Karpas-422 (cell line): ENCODE data around the gene FAM53B. TPM values are rescaled to one million over a fixed set of nuclear protein-coding genes. Genes with fewer than 3 reads are reported as not detected.
A peak's percentile ranks its signal among the peaks of the same experiment; 100 is the strongest.

Experiments
- DNase-seq: peaks from one replicate; pipeline ENCODE4 v3.0.0-alpha.2; 2015
- H2AFZ ChIP-seq: fragments of 200-600 bp; sonication (generic); 2 replicates; pipeline ENCODE4 v1.6.1; 2014; ENCODE audit warnings: antibody characterized with exemption, low read length, mixed read lengths
- H3K27ac ChIP-seq: fragments of 200-600 bp; sonication (generic); 2 replicates; pipeline ENCODE4 v1.5.1; 2014; ENCODE audit warnings: mild to moderate bottlenecking, low read length, moderate library complexity
- H3K27me3 ChIP-seq: fragments of 200-600 bp; sonication (generic); 2 replicates; pipeline ENCODE4 v1.6.1; 2014; ENCODE audit warnings: low read length, mixed read lengths
- H3K36me3 ChIP-seq: fragments of 200-600 bp; sonication (generic); 2 replicates; pipeline ENCODE4 v1.6.1; 2014; ENCODE audit warnings: low read length, mixed read lengths; ENCODE audit not compliant: insufficient read depth
- H3K4me1 ChIP-seq: fragments of 200-600 bp; sonication (generic); 2 replicates; pipeline ENCODE4 v1.6.1; 2014; ENCODE audit warnings: mild to moderate bottlenecking, low read length, mixed read lengths
- H3K4me2 ChIP-seq: fragments of 200-600 bp; sonication (generic); 2 replicates; pipeline ENCODE4 v1.6.1; 2014; ENCODE audit warnings: low read length, low read depth, mild to moderate bottlenecking; ENCODE audit not compliant: poor library complexity, severe bottlenecking
- H3K4me3 ChIP-seq: fragments of 200-600 bp; sonication (generic); 2 replicates; pipeline ENCODE4 v1.5.1; 2014; ENCODE audit warnings: mild to moderate bottlenecking, antibody characterized with exemption, low read length, mixed read lengths
- H3K79me2 ChIP-seq: fragments of 200-600 bp; sonication (generic); 2 replicates; pipeline ENCODE4 v1.6.1; 2014; ENCODE audit warnings: mild to moderate bottlenecking, low read length, mixed read lengths
- H3K9ac ChIP-seq: fragments of 200-600 bp; sonication (generic); 2 replicates; pipeline ENCODE4 v1.6.0; 2014; ENCODE audit warnings: low read length
- H3K9me2 ChIP-seq: fragments of 200-600 bp; sonication (generic), shearing (Covaris generic); replicated peaks from 2 replicates; pipeline ENCODE4 v1.6.0; 2014; ENCODE audit warnings: mild to moderate bottlenecking, low read length, moderate library complexity; ENCODE audit not compliant: insufficient read depth
- H3K9me3 ChIP-seq: fragments of 300-700, 200-600 bp; sonication (generic); 2 replicates; pipeline ENCODE4 v1.6.1; 2014; ENCODE audit warnings: low read length, mixed read lengths
- H4K20me1 ChIP-seq: fragments of 200-600 bp; sonication (generic); 2 replicates; pipeline ENCODE4 v1.6.1; 2014; ENCODE audit warnings: mild to moderate bottlenecking, antibody characterized with exemption, low read length, low read depth; ENCODE audit not compliant: insufficient read depth
- total RNA-seq: library from RNA; depleted of rRNA; stranded (reverse); fragments of >200 nt; shearing (Covaris generic); gene quantifications from 2 replicates; pipeline ENCODE4 v1.2.3, GENCODE V29; 2014; ENCODE audit warnings: low replicate concordance

Gene FAM53B
- total RNA-seq, 1 experiment from 2014 or later, result 72.5 TPM

GRCh38 chr10:124624006-124624405, 120.2 kb downstream of the FAM53B start:
- H3K9ac ChIP-seq, result peak overlapping the region; percentile 40
- no peak overlapping the region for H2AFZ ChIP-seq
- peaks cover 100% of the 10 kb centered on the region for H3K4me1 ChIP-seq
- DNase-seq, result peak; percentile 55
- no peaks in the 10 kb centered on the region for H3K27me3 ChIP-seq
- peak overlapping the region; percentile 93 for H3K27ac ChIP-seq
- H3K9me3 ChIP-seq, result no peaks in the 10 kb centered on the region
- H3K36me3 ChIP-seq, result 0 out of 2 replicates have a peak, but pooled peaks cover 8% of the 10 kb centered on the region
- no peak overlapping the region for H3K4me2 ChIP-seq
- H4K20me1 ChIP-seq, result peaks cover 5% of the 10 kb centered on the region; the same call in 1 of the 2 replicates
- peaks cover 19% of the 10 kb centered on the region; the same call in 1 of the 2 replicates for H3K79me2 ChIP-seq
- no peak overlapping the region for H3K4me3 ChIP-seq
- H3K9me2 ChIP-seq, result no peaks in the 10 kb centered on the region

DNA sequence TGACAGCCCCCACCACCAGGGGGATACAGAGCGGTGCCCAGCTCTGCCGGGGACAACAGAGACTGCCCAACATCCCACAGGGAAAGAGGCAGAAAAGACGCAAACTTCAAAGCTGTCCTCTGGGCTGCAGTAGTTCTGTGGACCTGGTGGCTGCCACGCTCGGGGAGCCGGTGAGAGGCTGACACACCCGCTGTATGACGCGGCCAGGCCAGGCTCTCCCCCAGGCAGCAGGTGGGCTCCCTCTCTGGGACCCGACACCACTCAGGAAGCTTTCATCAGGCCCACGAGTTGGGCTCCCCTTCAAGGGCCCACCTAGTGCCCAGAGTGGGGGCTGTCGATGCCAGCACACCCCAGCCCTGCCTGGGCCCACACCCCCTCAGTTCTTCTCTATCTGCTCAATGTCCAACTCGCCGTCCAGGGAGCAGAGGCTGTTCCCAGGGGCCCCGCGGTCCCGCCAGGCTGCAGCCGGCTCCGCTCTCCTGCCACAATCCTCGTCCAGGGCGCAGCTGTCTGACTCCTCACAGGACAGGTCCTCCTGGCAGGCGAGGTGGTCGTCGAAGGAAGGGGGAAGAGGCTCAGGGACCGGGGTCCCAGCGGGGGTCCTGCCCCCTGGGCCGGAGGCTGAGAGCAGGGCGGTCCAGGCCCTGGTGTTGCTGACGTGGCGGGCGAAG, 121.2 kb downstream of the FAM53B start:
- Histone ChIP-seq H3K4me1 (peaks cover 100% of the 10 kb centered on the region), H3K27me3 (no peaks in the 10 kb centered on the region), H2AFZ (no peak overlapping the region), H3K36me3 (0 out of 2 replicates have a peak, but pooled peaks cover 8% of the 10 kb centered on the region), H3K4me2 (no peak overlapping the region), H4K20me1 (peaks cover 5% of the 10 kb centered on the region; the same call in 1 of the 2 replicates), H3K9me2 (no peaks in the 10 kb centered on the region), H3K9ac (0 out of 2 replicates have a peak overlapping the region, but pooled peaks have one; percentile 66), H3K9me3 (no peaks in the 10 kb centered on the region), H3K4me3 (no peak overlapping the region), H3K79me2 (peaks cover 19% of the 10 kb centered on the region; the same call in 1 of the 2 replicates), H3K27ac (peak overlapping the region; percentile 93)
- DNase-seq, result peak; percentile 61

DNA sequence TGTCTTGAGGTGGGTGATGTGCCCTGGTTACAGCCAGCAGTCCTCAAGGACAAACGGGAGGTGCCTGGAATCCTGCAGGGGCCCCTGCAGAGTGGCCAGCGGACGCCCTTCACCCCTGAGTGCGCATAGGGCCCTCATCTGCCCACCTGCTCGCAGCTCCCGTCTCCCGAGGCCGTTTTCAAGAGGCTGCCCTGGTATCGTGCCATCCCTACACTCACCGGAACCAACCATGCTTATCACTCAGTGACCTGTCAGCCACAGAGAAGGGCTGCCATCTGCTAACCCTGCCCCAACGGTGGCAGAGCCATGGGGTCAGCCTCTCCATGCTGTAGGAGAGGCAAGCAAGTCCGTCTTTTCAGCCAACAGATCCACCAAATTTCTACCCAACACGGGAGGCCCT, 122.0 kb downstream of the FAM53B start:
- H3K9me2 ChIP-seq, result no peaks in the 10 kb centered on the region
- H3K4me2 ChIP-seq, result no peak overlapping the region
- no peak overlapping the region for H2AFZ ChIP-seq
- no peak overlapping the region for H3K4me3 ChIP-seq
- no peaks in the 10 kb centered on the region for H3K27me3 ChIP-seq
- peaks cover 9% of the 10 kb centered on the region; the same call in 1 of the 2 replicates for H3K36me3 ChIP-seq
- H3K9ac ChIP-seq, result peak overlapping the region; percentile 66
- peaks cover under 1% of the 10 kb centered on the region; the same call in 1 of the 2 replicates for H4K20me1 ChIP-seq
- peak; percentile 52 for DNase-seq
- peak overlapping the region; percentile 93 for H3K27ac ChIP-seq
- H3K4me1 ChIP-seq, result peaks cover 100% of the 10 kb centered on the region
- H3K79me2 ChIP-seq, result peaks cover 16% of the 10 kb centered on the region; the same call in 1 of the 2 replicates
- H3K9me3 ChIP-seq, result no peaks in the 10 kb centered on the region

DNA sequence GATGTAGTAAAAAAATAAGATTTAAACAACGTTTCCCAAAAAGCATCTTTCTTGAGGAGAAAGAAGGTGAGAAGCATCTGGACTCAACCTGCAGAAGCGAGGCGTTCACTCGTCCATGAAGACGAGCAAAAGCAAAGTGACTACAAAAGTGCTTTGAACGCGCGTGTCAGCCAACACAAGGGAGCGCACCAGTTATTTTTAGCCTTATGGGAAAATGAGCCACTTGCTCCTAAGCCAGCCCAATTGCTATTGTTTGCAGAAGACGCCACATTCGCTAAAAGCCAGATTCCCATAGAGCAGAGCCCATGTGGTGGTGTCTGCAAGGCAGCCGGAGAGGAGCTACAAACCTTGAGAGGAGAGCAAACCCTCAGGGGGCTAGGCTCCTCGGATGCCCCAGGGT, 122.5 kb downstream of the FAM53B start:
- Histone ChIP-seq H3K27me3 (no peaks in the 10 kb centered on the region), H3K4me3 (no peak overlapping the region), H3K4me1 (peaks cover 100% of the 10 kb centered on the region), H3K4me2 (peak overlapping the region; percentile 31), H3K9ac (peak overlapping the region; percentile 66), H3K27ac (peak overlapping the region; percentile 93), H3K9me3 (no peaks in the 10 kb centered on the region), H3K79me2 (peaks cover 14% of the 10 kb centered on the region; the same call in 1 of the 2 replicates), H2AFZ (no peak overlapping the region), H3K36me3 (peaks cover 14% of the 10 kb centered on the region; the same call in 1 of the 2 replicates), H4K20me1 (no peaks in the 10 kb centered on the region; the same call in 1 of the 2 replicates), H3K9me2 (no peaks in the 10 kb centered on the region)
- DNase-seq, result peak; percentile 58

DNA sequence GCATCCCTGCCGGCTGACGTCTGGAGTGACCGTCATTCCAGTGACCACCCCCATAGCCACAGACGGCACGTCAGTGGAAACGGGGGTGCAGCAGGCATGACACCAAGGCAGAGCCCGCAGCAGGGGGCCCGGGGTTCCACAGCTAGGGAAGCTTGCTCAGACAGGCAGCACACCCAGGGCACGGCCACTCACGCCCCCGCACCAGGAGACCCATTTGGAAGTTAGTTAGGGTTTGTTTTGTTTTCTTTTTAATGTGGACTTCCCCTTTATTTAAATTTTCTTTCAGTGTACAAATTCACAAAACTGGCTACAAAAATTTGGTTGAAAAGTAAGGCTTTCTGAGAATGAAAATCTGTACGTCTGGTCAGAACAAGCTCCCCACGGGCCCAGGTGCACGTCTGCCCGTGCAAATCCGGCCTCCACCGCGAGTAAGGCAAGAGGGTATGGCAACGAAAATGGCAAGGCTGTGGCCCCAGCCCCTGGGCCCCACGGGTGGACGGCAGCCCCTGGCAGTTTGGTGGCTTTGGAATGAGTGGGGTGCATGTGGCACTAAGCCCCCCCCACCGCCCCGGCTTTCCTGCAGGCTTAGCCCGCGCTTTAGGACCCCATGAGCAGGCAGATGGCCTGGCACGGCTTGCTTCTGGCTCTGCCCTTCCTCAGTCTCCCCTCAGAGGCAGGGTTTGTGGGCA, 124.2 kb downstream of the FAM53B start:
- H3K27ac ChIP-seq, result peak overlapping the region; percentile 93
- H3K4me2 ChIP-seq, result peak overlapping the region; percentile 55
- H3K79me2 ChIP-seq, result 0 out of 2 replicates have a peak, but pooled peaks cover 10% of the 10 kb centered on the region
- peak; percentile 76 for DNase-seq
- no peaks in the 10 kb centered on the region; the same call in 1 of the 2 replicates for H4K20me1 ChIP-seq
- H3K9ac ChIP-seq, result peak overlapping the region; percentile 66
- peak overlapping the region; percentile 29; the same call in 1 of the 2 replicates for H3K4me3 ChIP-seq
- H3K9me3 ChIP-seq, result no peaks in the 10 kb centered on the region
- peaks cover 14% of the 10 kb centered on the region; the same call in 1 of the 2 replicates for H3K36me3 ChIP-seq
- no peaks in the 10 kb centered on the region for H3K27me3 ChIP-seq
- no peak overlapping the region for H2AFZ ChIP-seq
- H3K4me1 ChIP-seq, result peaks cover 99% of the 10 kb centered on the region
- no peaks in the 10 kb centered on the region for H3K9me2 ChIP-seq

DNA sequence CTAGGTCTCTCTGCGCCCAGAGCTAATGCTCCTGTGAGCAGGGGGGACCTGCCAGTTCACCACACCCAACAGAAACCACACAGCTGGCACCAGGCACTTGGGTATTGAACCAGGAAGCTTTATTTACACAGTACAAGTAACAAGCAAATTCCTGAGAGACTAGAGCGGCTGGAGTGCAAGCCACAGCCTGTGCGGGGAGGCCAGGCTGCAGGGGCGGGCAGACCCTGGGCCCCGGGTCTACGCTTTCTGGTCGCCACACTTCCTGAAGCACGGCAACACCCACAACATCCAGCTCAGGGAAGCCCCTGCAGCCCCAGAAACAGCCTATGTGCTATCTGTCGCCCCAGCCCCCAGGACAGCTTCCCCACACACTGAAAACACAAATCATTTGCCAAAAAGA, 125.0 kb downstream of the FAM53B start:
- peaks cover 96% of the 10 kb centered on the region for H3K4me1 ChIP-seq
- H3K27ac ChIP-seq, result peak overlapping the region; percentile 93
- no peaks in the 10 kb centered on the region for H3K9me3 ChIP-seq
- H3K9me2 ChIP-seq, result no peaks in the 10 kb centered on the region
- H3K36me3 ChIP-seq, result peaks cover 14% of the 10 kb centered on the region; the same call in 1 of the 2 replicates
- 0 out of 2 replicates have a peak, but pooled peaks cover 10% of the 10 kb centered on the region for H3K79me2 ChIP-seq
- DNase-seq, result peak; percentile 76
- H3K4me2 ChIP-seq, result peak overlapping the region; percentile 55
- no peaks in the 10 kb centered on the region for H3K27me3 ChIP-seq
- H4K20me1 ChIP-seq, result no peaks in the 10 kb centered on the region; the same call in 1 of the 2 replicates
- peak overlapping the region; percentile 29; the same call in 1 of the 2 replicates for H3K4me3 ChIP-seq
- no peak overlapping the region for H2AFZ ChIP-seq
- peak overlapping the region; percentile 66 for H3K9ac ChIP-seq

- peaks cover 96% of the 10 kb centered on the region for H3K4me1 ChIP-seq
- peak; percentile 57 for DNase-seq
- H3K4me2 ChIP-seq, result peak overlapping the region; percentile 55
- no peaks in the 10 kb centered on the region for H3K27me3 ChIP-seq
- H3K36me3 ChIP-seq, result peaks cover 14% of the 10 kb centered on the region; the same call in 1 of the 2 replicates
- H3K9me2 ChIP-seq, result no peaks in the 10 kb centered on the region
- peak overlapping the region; percentile 93 for H3K27ac ChIP-seq
- no peak overlapping the region for H2AFZ ChIP-seq
- peak overlapping the region; percentile 66 for H3K9ac ChIP-seq
- peak overlapping the region; percentile 10; the same call in 1 of the 2 replicates for H3K4me3 ChIP-seq
- 0 out of 2 replicates have a peak, but pooled peaks cover 10% of the 10 kb centered on the region for H3K79me2 ChIP-seq
- H3K9me3 ChIP-seq, result no peaks in the 10 kb centered on the region
- H4K20me1 ChIP-seq, result no peaks in the 10 kb centered on the region; the same call in 1 of the 2 replicates
Observed at GRCh38 chr10:124618470-124619073, 125.6 kb downstream of the FAM53B start.
